GM19395 (cell line): ENCODE data around the gene ACAP2.
"Not testable (repeated sequence)": the region's sequence is repeated elsewhere in the genome, so short reads cannot be mapped to it uniquely, and the experiment has no call there.

Source experiments
- ATAC-seq: cut with Tn5 transposase; IDR thresholded peaks from one replicate; pipeline ENCODE4 v1.9.1; 2021; ENCODE audit warnings: mild to moderate bottlenecking, moderate library complexity; ENCODE audit not compliant: unreplicated experiment

Gene ACAP2

DNA sequence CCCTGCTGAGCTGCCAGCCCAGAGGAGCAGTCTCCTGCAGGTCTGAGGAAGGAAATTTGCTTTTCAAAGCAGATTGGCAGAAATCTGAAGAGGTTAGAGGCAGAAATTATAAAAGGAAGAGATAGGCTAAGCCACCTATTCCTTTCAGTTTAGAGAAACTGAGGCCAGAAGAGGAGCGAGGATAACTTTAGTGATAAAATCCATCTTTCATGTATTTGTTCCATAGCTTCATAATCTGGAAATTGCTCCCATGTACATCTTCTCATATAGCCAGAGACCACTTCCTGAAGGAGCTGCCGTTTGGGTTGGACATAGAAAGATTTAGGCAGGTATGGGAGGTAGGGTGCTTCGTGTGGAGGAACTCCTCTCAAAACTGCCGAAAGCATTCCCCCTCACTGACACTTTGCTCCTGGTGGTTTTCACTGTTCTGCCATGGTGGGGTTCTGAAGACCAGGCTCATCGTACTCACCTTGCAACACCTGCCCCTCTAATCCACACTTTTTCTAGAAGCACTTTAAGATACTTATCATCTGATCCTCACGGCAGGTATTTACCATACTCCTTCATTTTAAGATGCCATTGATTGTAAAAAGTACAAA, 670 bp upstream of the ACAP2 start:
- no peak for ATAC-seq

GRCh38 chr3:195441992-195442572, 738 bp downstream of the ACAP2 start:
- peak; percentile 21 for ATAC-seq

DNA sequence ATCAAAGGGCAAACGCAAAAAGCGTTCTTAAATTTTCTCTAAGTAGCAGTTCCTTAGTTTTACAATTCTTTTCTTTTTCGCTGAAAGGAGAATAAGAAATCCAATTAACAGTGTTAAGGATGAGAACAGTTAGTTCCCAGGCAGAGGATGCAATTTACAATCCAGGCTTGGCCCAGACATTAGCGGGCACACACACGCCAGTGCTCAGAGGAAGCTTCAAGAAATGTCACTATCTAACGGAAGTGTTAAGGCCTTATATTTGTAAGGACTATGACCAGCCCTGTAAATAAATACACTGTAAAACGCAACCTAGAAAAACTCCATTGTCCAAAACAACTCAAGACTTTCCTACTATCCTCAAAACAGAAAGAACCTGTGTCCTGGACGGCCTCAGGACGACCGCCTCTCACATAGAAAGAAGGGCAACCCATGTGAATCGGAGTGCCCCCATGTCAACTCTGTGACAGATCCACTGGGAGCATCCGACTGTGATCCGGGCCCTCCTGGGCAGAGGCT, 1.3 kb downstream of the ACAP2 start:
- no peak for ATAC-seq

GRCh38 chr3:195441051-195441450, 1.8 kb downstream of the ACAP2 start:
- ATAC-seq: no peak

GRCh38 chr3:195440379-195440778, 2.4 kb downstream of the ACAP2 start:
- ATAC-seq: no peak

DNA sequence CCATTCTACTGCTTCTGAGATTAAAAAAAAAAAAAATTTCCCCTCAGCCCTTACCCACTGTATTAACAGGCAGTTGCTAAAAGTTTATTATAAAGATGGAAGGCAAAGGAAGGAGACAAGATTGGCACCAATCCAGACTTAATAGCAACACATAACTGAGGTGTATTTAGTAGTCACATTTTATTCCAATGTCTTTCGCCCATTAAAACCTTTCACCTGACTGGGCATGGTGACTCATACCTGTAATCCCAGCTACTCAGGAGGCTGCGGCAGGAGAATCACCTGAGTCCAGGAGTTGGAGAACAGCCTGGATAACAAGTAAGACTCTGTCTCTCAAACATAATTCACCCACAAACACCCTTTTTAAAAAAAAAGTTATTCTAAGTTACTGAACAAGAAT, 4.4 kb downstream of the ACAP2 start:
- ATAC-seq: no peak

DNA sequence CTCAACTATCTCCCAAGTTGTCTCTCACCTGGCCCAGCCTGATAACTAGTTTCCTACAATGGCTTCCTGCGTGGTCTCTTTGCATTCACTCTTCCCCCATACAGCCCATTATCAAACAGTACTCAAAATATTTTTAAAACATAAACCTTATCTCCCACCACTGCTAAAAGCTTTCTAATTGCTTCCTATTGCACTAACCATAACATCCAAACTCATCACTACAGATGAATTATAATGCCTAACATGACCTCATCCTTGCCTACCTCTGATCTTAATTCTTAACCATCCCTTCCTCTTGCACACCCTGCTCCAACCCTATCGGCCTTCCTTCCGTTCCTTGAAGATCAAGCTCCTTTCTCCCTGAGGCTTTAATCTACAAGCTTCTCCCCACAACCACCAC, 17.0 kb downstream of the ACAP2 start:
- ATAC-seq: no peak

DNA sequence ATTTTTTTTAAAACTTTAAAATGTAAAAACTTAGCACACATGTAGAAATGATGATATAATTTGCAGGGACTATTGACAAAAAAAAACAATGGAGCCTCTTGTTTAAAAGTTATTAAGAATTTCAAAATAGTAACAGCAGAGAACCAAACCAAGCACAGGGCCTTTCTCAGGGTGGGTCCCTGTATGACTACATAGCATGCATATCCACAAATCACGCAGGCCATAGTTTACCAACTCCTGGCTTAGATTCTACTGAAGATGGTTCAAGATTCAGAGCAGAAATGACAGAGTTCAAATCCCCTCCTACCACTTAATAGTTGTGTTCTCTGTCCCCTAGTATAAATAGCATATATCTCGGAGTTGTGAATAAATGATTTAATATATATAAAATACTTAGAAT, 19.0 kb downstream of the ACAP2 start:
- ATAC-seq: no peak

DNA sequence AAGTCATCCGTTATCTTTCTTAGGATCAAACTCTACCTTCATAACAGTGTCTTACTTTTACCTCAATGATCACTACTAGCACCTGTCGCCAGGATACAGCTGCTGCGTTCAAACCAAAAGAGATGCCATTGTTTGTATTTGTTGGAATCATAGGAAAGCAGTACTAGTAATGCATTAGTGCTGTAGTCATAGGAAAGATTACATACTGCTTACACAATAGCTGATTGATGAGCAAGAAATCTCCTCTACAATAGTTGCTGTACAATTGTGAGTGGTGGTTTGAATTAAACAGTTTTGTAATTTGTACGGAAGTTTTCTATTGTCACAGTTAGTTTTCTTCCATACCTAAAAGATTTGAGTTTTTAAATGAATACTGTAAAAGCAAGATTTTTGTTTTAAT, 21.4 kb downstream of the ACAP2 start:
- no peak for ATAC-seq

DNA sequence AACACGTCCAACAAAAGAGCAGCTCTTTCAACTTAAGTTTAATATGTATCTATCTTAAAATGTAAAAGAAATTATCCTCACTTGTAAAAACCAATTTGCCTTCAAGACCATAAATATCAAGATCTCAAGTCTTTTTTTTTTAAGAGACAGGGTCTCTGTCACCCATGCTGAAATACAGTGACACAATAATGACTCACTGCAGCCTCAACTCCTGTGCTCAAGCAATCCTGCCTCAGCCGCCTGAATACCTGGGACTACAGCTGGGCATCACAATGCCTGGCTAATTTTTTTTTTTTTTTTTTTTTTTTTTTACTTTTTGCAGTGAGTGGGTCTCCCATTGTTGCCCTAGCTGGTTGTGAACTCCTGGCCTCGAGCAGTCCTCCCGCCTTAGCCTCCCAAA, 26.0 kb downstream of the ACAP2 start:
- no peak for ATAC-seq

- ATAC-seq: no peak
Observed at GRCh38 chr3:195411836-195412235, 31.0 kb downstream of the ACAP2 start.

- no peak for ATAC-seq
Observed at GRCh38 chr3:195410546-195410945, 32.3 kb downstream of the ACAP2 start.

DNA sequence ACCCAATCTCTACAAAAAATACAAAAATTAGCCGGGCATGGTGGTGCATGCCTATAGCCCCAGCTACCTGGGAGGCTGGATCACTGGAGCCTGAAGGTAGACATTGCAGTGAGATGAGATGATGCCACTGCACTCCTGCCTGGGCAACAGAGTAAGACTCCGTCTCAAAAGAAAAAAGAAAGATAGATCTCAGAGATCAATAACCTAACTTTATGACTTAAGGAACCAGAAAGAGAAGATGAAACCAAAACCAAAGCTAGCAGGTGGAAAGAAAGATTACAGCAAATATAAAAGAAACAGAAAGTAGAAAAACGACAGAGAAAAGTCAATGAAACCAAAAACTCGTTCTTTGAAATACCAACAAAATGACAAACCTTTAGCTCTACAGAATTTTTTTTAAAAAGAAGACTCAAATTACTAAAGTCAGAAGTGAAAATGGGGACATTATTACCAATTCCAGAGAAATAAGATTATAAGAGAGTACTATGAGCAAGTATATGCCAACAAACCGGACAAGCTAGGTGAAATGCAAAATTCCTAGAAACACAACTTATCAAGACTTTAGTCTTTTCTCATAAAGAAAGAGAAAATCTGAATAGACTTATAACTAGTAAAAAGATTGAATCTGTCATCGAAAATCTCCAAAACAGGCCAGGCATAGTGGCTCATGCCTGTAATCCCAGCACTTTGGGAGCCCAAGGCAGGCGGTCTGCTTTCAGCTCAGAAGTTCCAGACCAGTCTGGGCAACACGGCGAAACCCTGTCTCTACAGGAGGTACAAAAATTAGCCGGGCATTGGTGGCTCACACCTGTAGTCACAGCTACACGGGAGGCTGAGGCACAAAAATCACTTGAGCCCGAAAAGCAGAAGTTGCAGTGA, 35.0 kb downstream of the ACAP2 start:
- ATAC-seq: no peak

DNA sequence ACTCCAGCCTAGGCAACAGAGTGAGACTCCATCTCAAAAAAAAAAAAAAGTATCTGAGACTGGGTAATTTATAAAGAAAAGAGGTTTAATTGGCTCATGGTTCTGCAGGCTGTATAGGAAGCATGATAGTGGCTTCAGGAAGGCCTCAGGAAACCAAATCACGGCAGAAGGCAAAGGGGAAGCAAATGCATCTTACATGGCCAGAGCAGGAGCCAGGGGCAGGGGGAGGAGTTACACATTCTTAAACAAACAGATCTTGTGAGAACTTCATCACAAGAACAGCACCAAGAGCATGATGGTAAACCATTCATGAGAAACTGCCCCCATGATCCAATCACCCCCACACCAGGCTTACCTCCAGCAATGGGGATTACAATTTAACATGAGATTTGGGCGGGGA, 37.2 kb downstream of the ACAP2 start:
- ATAC-seq: no peak

- ATAC-seq: no peak
Observed at GRCh38 chr3:195403841-195404408, 38.9 kb downstream of the ACAP2 start.

DNA sequence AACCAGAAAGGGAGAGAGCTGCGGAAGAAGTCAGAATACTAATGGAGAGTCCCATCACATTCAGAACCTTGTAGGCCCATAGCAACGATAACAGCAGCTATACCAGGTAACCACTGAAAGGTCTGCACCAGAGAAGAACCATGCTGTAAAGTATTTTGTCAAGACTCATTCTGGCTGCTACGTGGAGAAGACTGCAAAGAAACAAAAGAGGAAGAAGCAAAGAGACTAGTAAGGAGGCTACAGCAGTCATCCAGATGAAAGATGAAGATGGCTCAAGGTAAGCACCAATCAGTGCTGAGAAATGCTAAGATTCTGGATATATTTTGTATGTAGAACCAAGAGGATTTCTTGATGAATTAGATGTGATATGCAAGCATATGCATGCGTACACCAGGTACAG, 39.6 kb downstream of the ACAP2 start:
- no peak for ATAC-seq

GRCh38 chr3:195401943-195402342, 40.9 kb downstream of the ACAP2 start:
- ATAC-seq: no peak

DNA sequence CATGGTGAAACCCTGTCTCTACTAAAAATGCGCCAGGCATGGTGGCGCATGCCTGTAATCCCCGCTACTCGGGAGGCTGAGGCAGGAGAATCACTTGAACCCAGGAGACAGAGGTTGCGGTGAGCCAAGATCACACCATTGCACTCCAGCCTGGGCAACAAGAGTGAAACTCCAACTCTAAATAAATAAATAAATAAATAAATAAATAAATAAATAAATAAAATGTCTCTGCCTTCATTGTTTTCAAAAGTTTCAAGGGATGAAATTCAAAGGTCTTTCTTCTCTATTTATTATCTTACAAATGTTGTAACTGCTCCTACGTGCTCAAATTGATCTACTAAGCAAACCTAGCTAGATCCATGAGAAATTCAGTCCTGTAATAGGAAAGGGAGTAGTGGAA, 44.4 kb downstream of the ACAP2 start:
- not testable (repeated sequence) for ATAC-seq

DNA sequence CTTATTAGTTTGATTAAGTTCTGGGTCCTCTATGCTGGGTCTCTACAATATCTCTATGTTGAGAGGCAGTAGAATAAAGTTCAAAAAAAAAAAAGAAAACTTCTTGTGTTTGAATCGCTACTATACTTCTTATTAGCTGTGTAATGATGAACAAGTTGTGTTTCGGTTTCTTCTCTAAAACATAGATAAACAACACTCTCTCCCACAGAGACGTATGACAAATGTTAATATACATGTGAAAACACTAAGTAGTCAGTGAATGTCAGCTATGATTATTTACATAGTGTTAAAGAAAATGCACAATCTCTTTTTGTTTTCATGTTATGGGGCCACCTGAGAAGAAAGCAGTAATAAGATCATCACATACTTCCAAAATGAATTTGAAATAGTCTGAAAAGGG, 45.3 kb downstream of the ACAP2 start:
- peak; percentile 23 for ATAC-seq

GRCh38 chr3:195395208-195395816, 47.5 kb downstream of the ACAP2 start:
- ATAC-seq: no peak

DNA sequence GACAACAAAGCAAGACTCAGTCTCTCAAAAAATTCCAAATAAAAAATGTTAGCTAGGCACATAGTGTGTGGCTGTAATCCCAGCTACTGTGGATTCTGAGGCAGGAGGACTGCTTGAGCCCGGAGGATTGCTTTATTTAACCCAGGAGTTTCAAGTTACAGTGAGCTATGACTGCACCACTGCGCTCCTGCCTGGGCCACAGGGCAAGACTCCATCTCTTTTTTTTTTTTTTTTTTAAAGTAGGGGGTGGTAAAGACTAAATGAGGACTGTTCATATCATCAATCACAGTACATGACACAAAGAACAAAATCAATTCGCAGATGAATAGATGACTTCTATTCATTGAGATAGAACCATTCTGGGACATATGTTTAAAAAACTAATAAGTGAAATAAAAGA, 48.1 kb downstream of the ACAP2 start:
- ATAC-seq: no peak
